GM21717 (cell line): ENCODE measurements around the gene SYNGR2.
"Not testable (repeated sequence)": the region's sequence is repeated elsewhere in the genome, so short reads cannot be mapped to it uniquely, and the experiment has no call there.

Experiments used
- ATAC-seq: cut with Tn5 transposase; IDR thresholded peaks from one replicate; pipeline ENCODE4 v1.9.1; 2021; ENCODE audit warnings: mild to moderate bottlenecking, moderate library complexity; ENCODE audit not compliant: unreplicated experiment

The SYNGR2 gene

GRCh38 chr17:78129351-78130089 is 38.9 kb upstream of the SYNGR2 start:
- no peak for ATAC-seq

DNA sequence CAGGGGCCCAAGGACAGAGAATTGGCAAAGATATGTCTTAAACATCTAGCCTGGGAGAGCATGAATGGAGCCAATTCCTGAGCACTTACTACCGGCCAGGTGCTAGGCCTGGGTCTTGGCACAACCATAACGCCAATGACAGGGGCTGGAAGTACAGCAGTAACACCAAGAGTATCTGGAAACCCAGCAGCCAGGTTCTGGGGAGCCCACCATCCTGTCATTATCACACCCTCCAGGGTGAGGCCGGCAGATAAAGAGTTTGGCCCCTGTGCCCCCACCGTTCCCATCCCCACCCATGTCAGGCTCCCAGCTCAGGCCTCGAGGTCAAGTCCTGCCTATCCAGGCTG is 38.3 kb upstream of the SYNGR2 start:
- no peak for ATAC-seq

GRCh38 chr17:78130437-78131101 is 37.8 kb upstream of the SYNGR2 start, which contains the start of gene TMC8:
Gene TMC8 (plus strand): TSS chr17:78130771. CDS start chr17:78131589, 818 bp downstream.
- no peak for ATAC-seq

GRCh38 chr17:78131172-78132083 is 37.0 kb upstream of the SYNGR2 start:
- ATAC-seq = no peak

- ATAC-seq = no peak
Measured at GRCh38 chr17:78132084-78132676, 36.2 kb upstream of the SYNGR2 start.

DNA sequence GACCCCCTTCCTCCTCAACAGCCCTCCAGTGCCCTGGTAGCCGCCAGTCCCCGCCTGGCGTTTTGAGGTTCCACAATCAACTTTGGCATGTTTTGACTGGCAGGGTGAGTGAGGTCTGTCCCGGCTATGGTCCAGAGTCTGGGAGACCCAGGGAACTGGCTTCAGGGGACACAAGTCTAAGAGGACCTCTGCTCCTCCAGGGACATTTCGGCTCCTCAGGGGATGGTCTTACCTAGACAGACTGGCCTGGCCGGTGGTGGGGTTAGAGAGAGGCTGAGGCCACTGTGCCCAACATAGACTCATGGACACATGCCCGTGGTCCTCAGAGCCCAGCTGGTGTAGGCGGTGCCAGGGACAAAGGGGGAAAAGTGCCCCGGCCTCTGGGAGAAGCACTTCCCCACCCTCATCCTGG is 35.6 kb upstream of the SYNGR2 start:
- no peak for ATAC-seq

DNA sequence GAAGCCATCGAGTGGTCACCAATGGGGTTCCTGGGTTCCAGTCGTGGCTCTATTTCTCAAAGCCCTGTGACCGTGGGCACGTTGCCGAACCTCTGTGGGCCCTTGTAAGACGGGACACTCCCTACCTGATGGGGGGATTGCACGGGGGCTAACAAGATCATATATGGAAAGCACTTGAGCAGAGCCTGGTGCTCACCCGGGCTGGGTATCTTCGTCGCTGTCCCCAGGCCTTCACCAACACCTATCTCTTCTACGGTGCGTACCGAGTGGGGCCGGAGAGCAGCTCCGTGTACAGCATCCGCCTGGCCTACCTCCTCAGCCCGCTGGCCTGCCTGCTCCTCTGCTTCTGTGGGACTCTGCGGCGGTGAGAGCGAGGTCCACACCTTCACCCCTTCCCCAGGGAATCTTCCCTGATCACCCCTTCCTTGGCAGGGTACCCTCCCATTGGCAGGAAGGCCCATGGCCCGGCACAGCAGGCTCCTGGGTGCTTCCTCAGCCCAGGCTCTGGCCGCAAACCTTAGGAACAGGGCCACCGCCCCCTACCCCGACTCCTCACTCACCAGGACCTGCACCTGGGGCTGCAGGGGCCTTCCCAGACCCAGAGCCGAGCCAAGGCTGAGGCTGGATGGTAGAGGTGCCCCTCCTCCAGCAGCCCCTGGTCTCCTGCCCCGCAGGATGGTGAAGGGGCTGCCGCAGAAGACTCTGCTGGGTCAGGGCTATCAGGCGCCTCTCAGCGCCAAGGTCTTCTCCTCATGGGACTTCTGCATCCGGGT is 35.0 kb upstream of the SYNGR2 start:
- ATAC-seq = no peak

DNA sequence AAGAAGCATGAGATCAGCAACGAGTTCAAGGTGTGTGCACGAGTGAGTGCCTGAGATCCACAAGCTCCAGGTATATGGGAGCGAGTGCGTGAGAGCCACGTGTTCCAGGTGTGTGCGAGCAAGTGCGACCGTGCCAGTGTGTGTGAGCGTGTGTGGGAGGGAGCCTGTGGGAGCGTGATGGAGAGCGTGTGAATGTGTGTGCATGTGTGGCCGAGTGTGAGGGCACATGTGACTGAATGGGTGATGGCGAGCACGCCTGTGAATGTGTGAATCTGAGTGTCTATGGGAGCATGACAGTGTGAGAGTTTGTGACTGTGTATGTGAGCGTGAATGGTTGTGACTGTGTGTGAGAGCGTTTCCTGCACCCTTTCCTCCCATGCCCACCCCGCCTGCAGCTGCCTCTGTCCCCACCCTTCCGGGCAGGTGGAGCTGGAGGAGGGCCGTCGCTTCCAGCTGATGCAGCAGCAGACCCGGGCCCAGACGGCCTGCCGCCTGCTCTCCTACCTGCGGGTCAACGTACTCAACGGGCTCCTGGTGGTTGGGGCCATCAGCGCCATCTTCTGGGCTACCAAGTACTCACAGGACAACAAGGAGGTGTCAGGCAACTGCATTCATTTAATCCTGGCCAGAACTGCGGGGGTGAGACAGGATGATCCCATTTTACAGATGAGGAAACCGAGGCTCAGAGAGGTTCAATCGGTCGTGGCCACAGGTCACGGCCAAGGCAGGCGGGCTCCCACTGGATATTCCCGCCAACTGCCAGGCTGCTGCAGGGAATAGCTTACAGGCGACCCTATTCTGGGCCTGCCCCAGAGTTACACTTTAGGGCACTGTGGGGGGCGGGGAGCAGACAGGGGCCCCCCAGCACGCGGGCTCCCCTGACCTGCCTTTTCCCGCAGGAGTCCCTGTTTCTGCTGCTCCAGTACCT is 34.1 kb upstream of the SYNGR2 start:
- no peak for ATAC-seq

GRCh38 chr17:78134899-78135385 is 33.4 kb upstream of the SYNGR2 start:
- no peak for ATAC-seq

DNA sequence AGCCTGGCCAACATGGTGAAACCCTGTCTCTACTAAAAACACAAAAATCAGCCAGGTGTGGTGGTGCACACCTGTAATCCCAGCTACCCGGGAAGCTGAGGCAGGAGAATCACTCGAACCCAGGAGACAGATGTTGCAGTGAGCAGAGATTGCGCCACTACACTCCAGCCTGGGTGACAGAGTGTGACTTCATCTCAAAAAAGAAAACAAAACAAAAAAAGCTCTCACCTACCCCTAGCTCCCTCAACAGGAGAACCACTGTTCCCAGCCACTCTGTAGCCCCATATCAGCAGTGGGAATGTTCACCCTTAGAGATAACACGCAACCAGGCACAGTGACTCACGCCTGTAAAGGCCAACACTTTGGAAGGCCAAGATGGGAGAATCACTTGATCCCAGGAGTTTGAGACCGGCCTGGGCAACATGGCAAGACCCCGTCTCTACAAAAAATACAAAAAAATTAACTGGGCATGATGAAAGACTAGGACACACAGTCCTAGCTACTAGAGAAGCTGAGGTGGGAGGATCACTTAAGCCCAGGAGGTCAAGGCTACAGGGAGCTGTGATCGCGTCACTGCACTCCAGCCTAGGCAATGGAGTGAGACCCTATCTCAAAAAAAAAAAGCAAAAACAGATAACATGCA is 32.4 kb upstream of the SYNGR2 start:
- no peak for ATAC-seq

- ATAC-seq = no peak
Measured at GRCh38 chr17:78137392-78138203, 30.8 kb upstream of the SYNGR2 start.

DNA sequence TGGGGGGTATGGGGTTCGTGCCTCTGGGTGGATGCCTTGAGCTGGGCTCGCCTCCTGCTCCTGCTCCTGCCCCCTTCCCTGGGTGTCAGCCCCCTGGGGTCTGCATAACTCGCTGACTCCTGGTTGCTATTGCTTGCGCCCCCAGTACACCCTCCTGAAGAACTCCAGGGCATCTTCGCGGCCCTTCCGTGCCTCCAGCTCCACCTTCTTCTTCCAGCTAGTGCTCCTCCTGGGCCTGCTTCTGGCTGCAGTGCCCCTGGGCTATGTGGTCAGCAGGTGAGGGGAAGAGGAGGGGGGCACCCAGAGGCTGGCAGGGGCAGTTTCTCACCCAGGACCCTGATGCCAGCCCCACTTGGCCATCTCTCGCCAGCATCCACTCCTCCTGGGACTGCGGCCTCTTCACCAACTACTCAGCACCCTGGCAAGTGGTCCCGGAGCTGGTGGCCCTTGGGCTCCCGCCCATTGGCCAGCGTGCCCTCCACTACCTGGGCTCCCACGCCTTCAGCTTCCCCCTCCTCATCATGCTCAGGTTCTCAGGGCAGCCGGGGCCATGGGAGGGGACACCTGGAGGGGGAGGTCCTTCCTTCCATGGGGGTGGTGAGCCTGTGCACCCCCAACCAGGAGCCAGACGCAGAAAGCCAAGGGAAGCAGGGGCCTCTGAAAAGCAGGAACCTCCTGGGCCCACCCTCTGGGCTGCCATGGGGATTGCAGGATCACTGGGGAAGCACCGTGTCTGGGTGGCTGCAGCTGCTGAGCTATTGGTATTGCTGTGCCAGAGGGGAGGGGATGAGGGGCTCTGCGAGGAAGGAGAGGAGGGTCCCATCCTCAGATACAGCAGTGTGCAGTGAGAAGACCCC is 29.9 kb upstream of the SYNGR2 start:
- no peak for ATAC-seq

GRCh38 chr17:78139861-78140168 is 28.6 kb upstream of the SYNGR2 start:
- not testable (repeated sequence) for ATAC-seq

DNA sequence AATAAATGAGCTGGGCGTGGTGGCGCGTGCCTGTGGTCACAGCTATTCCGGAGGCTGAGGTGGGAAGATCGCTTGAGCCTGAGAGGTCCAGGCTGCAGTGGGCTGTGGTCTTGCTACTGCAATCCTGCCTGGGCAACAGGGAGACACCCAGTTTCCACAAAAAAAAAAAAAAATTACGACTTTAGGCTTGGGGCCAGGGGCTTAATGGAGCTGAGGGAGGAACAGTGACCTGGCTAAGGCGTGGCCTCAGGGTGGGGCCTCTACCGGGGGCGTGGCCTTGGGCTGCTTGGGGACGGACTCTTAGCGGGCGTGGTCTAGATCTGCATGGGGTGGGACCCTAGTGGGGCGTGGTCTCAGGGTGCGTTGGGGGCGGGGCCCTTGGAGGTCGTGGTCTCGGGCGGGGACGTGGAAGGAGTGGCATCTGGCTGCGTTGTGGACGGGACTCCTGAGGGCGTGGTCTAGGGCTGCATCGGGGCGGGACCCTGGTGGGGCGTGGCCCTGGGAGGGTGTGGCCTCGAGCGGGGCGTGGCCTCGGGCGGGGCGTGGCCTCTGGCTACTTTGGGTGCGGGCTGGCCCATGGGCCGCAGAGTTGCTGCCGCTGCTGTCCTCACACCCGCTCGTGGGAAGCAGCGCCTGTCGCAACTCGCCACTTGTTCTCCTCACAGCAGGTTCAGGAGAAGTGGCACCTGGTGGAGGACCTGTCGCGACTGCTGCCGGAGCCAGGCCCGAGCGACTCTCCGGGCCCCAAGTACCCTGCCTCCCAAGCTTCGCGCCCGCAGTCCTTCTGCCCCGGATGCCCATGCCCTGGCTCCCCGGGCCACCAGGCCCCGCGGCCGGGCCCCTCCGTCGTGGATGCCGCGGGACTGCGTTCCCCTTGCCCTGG is 28.0 kb upstream of the SYNGR2 start:
- peak; percentile 55 for ATAC-seq

GRCh38 chr17:78141437-78142118 is 26.8 kb upstream of the SYNGR2 start:
- no peak for ATAC-seq
